GM20000 (cell line): Measurements from ENCODE around the gene ANKRD33B.
"Not testable (repeated sequence)": the region's sequence is repeated elsewhere in the genome, so short reads cannot be mapped to it uniquely, and the experiment has no call there.

ENCODE experiments used
- DNase-seq: peaks from one replicate; pipeline ENCODE4 v3.0.0; 2012; ENCODE audit warnings: low spot score
- TF ChIP-seq, protein P1 (sequence below): IDR thresholded peaks from 2 replicates; pipeline ENCODE4 v1.5.1; 2012; ENCODE audit warnings: mild to moderate bottlenecking, control low read depth; ENCODE audit errors: extremely low read depth, missing control alignments

The ANKRD33B gene

DNA sequence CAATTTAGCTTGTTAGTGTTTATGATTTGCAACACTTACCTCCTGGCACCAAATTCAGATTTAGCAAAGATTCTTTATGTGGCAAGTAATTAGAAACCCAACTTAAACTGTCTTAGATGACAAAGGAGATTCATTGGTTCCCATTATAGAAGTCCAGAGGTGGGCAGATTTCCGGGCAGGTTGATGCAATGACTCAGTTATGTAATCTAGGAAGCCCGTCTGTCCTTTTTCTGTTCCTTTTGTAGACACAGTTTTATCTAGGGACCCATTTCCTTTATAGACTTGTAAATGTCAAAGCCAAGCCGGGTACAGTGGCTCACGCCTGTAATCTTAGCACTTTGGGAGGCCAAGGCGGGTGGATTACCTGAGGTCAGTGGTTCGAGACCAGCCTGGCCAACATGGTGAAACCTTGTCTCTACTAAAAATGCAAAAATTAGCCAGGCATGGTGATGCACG is 20.3 kb upstream of the ANKRD33B start:
- TF ChIP-seq, protein P1, sequence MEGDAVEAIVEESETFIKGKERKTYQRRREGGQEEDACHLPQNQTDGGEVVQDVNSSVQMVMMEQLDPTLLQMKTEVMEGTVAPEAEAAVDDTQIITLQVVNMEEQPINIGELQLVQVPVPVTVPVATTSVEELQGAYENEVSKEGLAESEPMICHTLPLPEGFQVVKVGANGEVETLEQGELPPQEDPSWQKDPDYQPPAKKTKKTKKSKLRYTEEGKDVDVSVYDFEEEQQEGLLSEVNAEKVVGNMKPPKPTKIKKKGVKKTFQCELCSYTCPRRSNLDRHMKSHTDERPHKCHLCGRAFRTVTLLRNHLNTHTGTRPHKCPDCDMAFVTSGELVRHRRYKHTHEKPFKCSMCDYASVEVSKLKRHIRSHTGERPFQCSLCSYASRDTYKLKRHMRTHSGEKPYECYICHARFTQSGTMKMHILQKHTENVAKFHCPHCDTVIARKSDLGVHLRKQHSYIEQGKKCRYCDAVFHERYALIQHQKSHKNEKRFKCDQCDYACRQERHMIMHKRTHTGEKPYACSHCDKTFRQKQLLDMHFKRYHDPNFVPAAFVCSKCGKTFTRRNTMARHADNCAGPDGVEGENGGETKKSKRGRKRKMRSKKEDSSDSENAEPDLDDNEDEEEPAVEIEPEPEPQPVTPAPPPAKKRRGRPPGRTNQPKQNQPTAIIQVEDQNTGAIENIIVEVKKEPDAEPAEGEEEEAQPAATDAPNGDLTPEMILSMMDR: no peak
- DNase-seq: no peak

DNA sequence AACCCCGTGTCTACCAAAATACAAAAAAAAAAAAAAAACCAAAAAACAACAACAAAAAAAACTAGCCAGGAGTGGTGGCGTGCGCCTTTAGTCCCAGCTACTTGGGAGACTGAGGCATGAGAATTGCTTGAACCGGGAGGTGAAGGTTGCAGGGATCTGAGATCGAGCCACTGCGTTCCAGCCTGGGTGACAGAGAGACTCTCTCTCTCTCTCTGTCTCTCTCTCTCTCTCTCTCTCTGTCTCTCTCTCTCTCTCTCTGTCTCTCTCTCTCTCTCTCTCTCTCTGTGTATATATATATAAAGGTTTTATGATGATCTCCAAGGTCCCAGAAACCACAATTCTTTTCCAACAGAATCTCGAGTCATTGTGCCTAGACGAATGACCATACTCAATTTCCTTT is 18.8 kb upstream of the ANKRD33B start:
- TF ChIP-seq, protein P1: no peak
- no peak for DNase-seq

DNA sequence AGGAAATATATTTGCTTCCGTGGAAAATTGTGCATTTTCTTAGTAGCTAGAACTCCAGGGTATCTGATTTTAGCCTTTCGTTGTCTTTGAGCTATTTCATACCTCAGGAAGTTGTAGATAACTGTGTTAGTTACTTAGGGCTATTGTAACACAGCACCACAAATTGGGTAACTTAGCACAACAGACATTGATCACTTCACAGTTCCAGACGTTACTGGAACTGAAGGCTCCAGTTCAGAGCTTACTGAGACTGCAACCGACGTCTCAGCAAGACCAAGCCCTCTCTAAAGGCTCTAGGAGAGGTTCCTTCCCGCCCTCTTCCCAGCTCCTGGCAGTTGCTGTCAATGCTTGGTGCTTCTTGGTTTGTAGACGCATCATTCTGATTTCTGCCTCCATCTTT is 17.7 kb upstream of the ANKRD33B start:
- TF ChIP-seq, protein P1: no peak
- no peak for DNase-seq

DNA sequence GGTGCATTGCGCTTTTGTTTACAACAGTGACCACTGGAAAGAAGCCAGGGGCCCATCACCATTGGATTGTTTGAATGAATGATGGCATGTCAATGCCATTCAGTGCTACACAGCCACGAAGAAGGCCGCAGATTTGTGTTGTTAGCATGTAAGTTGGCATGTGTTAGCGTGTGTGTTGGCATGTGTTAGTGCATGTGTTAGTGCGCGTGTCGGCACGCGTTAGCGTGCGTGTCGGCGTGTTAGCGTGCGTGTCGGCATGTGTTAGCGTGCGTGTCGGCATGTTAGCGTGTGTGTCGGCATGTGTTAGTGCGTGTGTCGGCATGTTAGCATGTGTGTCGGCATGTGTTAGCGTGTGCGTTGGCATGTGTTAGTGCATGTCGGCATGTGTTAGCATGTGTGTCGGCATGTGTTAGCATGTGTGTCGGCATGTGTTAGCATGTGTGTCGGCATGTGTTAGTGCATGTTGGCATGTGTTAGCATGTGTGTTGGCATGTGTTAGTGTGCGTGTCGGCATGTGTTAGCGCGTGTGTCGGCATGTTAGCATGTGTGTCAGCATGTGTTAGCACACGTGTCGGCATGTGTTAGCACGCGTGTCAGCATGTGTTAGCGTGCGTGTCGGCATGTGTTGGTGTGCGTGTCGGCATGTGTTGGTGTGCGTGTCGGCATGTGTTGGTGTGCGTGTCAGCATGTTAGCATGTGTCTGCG is 15.3 kb upstream of the ANKRD33B start:
- TF ChIP-seq, protein P1: no peak

DNA sequence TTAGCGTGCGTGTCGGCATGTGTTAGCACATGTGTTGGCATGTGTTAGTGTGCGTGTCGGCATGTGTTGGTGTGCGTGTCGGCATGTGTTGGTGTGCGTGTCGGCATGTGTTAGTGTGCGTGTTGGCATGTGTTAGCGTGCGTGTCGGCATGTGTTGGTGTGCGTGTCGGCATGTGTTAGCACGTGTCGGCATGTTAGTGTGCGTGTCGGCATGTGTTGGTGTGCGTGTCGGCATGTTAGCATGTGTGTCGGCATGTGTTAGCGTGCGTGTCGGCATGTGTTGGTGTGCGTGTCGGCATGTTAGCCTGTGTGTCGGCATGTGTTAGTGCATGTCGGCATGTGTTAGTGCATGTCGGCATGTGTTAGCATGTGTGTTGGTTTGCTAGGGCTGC is 14.8 kb upstream of the ANKRD33B start:
- DNase-seq: not testable (repeated sequence)

More for the DNA sequence above, 15.3 kb upstream of the ANKRD33B start:
- no peak for DNase-seq

DNA sequence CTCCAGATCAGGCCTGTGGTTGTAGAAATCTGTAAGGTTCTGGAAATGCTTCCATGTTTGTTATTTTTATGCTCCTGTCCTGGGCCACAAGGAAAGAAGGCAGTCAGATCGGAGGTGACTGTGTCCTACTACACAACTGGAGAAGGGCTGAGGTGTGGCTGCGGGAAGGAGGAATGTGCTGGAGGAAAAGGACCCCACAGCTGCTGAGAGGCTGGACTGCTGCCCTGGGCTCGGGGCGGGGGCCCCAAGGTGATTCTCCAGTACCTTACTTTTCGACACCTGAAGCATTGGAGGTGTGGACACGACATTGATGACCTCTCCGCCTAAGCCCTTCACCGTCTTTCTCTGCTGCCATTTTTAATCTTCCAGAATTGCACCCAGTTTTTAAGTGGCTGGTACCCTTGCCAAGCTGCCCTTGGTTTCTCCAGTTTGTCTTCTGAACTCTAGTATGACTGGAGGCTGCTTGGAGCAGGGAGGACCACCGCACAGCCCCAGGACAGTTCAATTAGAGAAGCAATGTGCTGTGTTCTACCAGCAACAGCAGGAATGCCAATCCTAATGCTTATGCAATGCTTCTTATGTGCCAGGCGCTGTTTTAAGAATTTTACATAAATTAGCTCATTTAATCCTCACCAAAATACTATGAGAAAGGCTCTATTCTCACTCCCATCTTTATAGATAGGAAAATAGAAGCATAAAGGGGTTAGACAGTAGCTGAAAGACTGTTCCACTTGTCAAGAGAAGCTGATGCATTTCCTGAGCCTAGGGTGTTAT is 13.5 kb upstream of the ANKRD33B start:
- DNase-seq: no peak
- TF ChIP-seq, protein P1: no peak

DNA sequence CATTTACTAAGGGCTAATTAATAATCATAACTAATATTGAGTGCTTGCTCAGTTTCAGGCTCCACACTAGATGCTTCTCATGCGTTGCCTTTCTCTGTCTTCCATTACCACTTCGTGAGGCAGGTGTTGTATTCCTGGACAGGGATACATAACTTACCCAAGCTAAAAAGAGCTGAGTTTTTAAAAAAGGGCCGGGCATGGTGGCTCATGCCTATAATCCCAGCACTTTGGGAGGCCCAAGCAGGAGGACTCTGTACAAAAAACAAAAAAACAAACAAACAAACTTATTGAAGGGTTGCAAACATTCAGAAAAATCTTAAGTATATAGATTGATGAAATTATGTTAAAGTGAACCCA is 12.1 kb upstream of the ANKRD33B start:
- no peak for DNase-seq
- TF ChIP-seq, protein P1: no peak
